GM12878 (cell line): ENCODE measurements around the gene CNDP2. TPM values are rescaled to one million over a fixed set of nuclear protein-coding genes. Genes with fewer than 3 reads are reported as not detected.

Experiments used
- ATAC-seq: fragments of 200-7000 bp; cut with Tn5 transposase; 3 replicates; pipeline ENCODE4 v1.9.1; 2020; ENCODE audit warnings: mild to moderate bottlenecking, moderate library complexity
- BruUV-seq: library from RNA; stranded (reverse); fragments of 400-500 nt; replicated peaks from 2 replicates; lab custom pipeline; 2021; lab: Mats Ljungman, UMichigan
- CTCF ChIA-PET: fragments of 300-600 bp; sonication (Branson Sonifier 250); formaldehyde crosslinking; extraction: SDS; loops from one replicate; lab custom pipeline; 2021; ENCODE audit warnings: inconsistent platforms; lab: Yijun Ruan, JAX
- POLR2A ChIA-PET: fragments of 350-600 bp; formaldehyde crosslinking; extraction: SDS; loops from one replicate; lab custom pipeline; 2021; ENCODE audit warnings: inconsistent platforms; lab: Charles Lee
- RAD21 ChIA-PET: fragments of 300-600 bp; sonication (Branson Sonifier 250); formaldehyde crosslinking; loops from one replicate; lab custom pipeline; 2023; ENCODE audit warnings: antibody characterized with exemption; ENCODE audit not compliant: unreplicated experiment; lab: Charles Lee
- SMC1A ChIA-PET: fragments of 300-600 bp; sonication (Branson Sonifier 250); formaldehyde crosslinking; loops from one replicate; lab custom pipeline; 2023; ENCODE audit not compliant: unreplicated experiment, uncharacterized antibody; lab: Charles Lee
- DNase-seq: peaks from one replicate; pipeline ENCODE4 v3.0.0-alpha.2; 2011; ENCODE audit warnings: low read depth, low spot score
- FAIRE-seq: peaks from 3 replicates; lab custom pipeline; 2011; peaks lifted over from hg19 to GRCh38; lab: Jason Lieb, UNC
- H2AFZ ChIP-seq: 2 replicates; pipeline ENCODE4 v1.6.0; 2011; ENCODE audit warnings: low read depth, low read length, control low read depth; ENCODE audit not compliant: control insufficient read depth
- H3K27ac ChIP-seq: 2 replicates; pipeline ENCODE4 v1.5.1; 2011; ENCODE audit warnings: control low read depth; ENCODE audit not compliant: control insufficient read depth, insufficient read depth
- H3K27me3 ChIP-seq, 2 experiments: replicated peaks in 1 of 2; 2 replicates each; pipeline versions ENCODE4 v1.6.0 to v1.6.1; 2011; ENCODE audit warnings: low read length in 1 of 2; ENCODE audit not compliant: control insufficient read depth in 2 of 2, insufficient read depth in 2 of 2
- H3K36me3 ChIP-seq, 2 experiments: 2 replicates each; pipeline ENCODE4 v1.5.1; 2011; ENCODE audit warnings: low read length in 1 of 2; ENCODE audit not compliant: control insufficient read depth in 2 of 2, insufficient read depth in 2 of 2
- H3K4me1 ChIP-seq: 2 replicates; pipeline ENCODE4 v1.6.1; 2011; ENCODE audit warnings: mild to moderate bottlenecking, low read length, moderate library complexity, mixed read lengths; ENCODE audit not compliant: control insufficient read depth, insufficient read depth
- H3K4me2 ChIP-seq: 2 replicates; pipeline ENCODE4 v1.6.0; 2011; ENCODE audit warnings: control low read depth; ENCODE audit not compliant: control insufficient read depth, insufficient read depth
- H3K4me3 ChIP-seq: fragments of 200-600 bp; sonication (generic); 2 replicates; pipeline ENCODE4 v1.5.1; 2016
- H3K79me2 ChIP-seq: 2 replicates; pipeline ENCODE4 v1.6.0; 2011; ENCODE audit warnings: low read length; ENCODE audit not compliant: control insufficient read depth, insufficient read depth
- H3K9ac ChIP-seq: 2 replicates; pipeline ENCODE4 v1.8.0; 2011; ENCODE audit warnings: low read length, control low read depth, mixed read lengths; ENCODE audit not compliant: control insufficient read depth, insufficient read depth
- H3K9me3 ChIP-seq: replicated peaks from 3 replicates; pipeline ENCODE4 v1.5.1; 2011; ENCODE audit warnings: mild to moderate bottlenecking, low read length; ENCODE audit not compliant: control insufficient read depth, insufficient read depth
- H4K20me1 ChIP-seq: 2 replicates; pipeline ENCODE4 v1.6.0; 2011; ENCODE audit not compliant: control insufficient read depth, insufficient read depth
- E2F8 ChIP-seq: fragments of 450-650 bp; IDR thresholded peaks from 2 replicates; pipeline ENCODE4 v1.6.1; 2018; ENCODE audit warnings: mild to moderate bottlenecking, low read depth, moderate library complexity; ENCODE audit not compliant: partially characterized antibody
- SIN3A ChIP-seq: IDR thresholded peaks from 2 replicates; pipeline ENCODE4 v1.6.1; 2012; ENCODE audit warnings: low read depth, low read length, improper control_type of control experiment
- SUPT20H ChIP-seq: IDR thresholded peaks from 2 replicates; pipeline ENCODE4 v1.6.1; 2011; ENCODE audit warnings: low read depth, mild to moderate bottlenecking, low read length, moderate library complexity, borderline replicate concordance; ENCODE audit not compliant: control insufficient read depth
- ZBED1 ChIP-seq: IDR thresholded peaks from 2 replicates; pipeline ENCODE4 v1.6.1; 2016; ENCODE audit warnings: borderline replicate concordance
- ZBTB33 ChIP-seq: fragments of 450-650 bp; IDR thresholded peaks from 2 replicates; pipeline ENCODE4 v1.6.1; 2017; ENCODE audit warnings: mild to moderate bottlenecking
- ZNF622 ChIP-seq: fragments of 450-650 bp; IDR thresholded peaks from 2 replicates; pipeline ENCODE4 v1.6.1; 2017; ENCODE audit warnings: mild to moderate bottlenecking, inconsistent platforms
- WGBS: methylation state at CpG from one replicate; pipeline ENCODE4 v1.1.6; 2016; ENCODE audit warnings: low lambda C conversion rate; ENCODE audit not compliant: insufficient replicate concordance, insufficient coverage; ENCODE audit errors: missing lambda C conversion rate; 5-methylcytosine and 5-hydroxymethylcytosine counted together
- in situ Hi-C: fragments of 300-500 bp; cut with MboI; formaldehyde crosslinking; loops from 9 replicates; pipeline ENCODE4 v1.14.3; 2018; ENCODE audit warnings: mixed read lengths
- intact Hi-C: fragments of 100-400 bp; cut with micrococcal nuclease; formaldehyde crosslinking; loops from one replicate; pipeline ENCODE4 v1.14.2; 2022; ENCODE audit not compliant: unreplicated experiment
- polyA plus RNA-seq, 11 experiments: library from polyadenylated mRNA; depleted of rRNA in 4 of 11; unstranded in 6 of 11; stranded (reverse) in 5 of 11; fragments of >200 nt; fragmentation: Nextera tagmentation in 4 of 11; fragmentation: Illumina TruSeq in 1 of 11; extraction: Ambion mirVana in 4 of 11; extraction: Trizol in 1 of 11; gene quantifications; 1 replicate in 1 of 11; 2 replicates in 10 of 11; pipeline versions ENCODE4 v1.2.1 to v1.2.3, GENCODE V29; 2011 to 2016; ENCODE audit warnings: inconsistent platforms in 2 of 11, missing spikeins in 2 of 11, low read depth in 1 of 11
- total RNA-seq, 4 experiments: library from RNA; depleted of rRNA in 3 of 4; stranded (reverse); fragments of >200 nt in 3 of 4; fragmentation: Illumina TruSeq in 1 of 4; extraction: Trizol in 1 of 4; gene quantifications; 2 replicates each; pipeline versions ENCODE4 v1.2.1 to v1.2.3, GENCODE V29; 2013 to 2021
- TF ChIP-seq, protein P1 (sequence below): IDR thresholded peaks from 2 replicates; pipeline ENCODE4 v1.6.1; 2011; ENCODE audit warnings: mild to moderate bottlenecking, low read depth, low read length, moderate library complexity; ENCODE audit not compliant: insufficient replicate concordance

Gene CNDP2
- total and polyA plus RNA-seq, 10 of the 15 experiments (the other 5 are each of a cell fraction or from before 2014, with no cell fraction given): 63.5 to 213 (median 158) TPM

- in situ Hi-C loops: no loop called here
- FAIRE-seq: no peak
Measured at GRCh38 chr18:74488354-74488753, 7.8 kb upstream of the CNDP2 start.

More at GRCh38 chr18:74488354-74488753, 7.8 kb upstream of the CNDP2 start:
- Histone ChIP-seq H3K9me3 (no peaks in the 10 kb centered on the region), H3K4me3 (no peak overlapping the region), H3K9ac (no peak overlapping the region), H3K36me3 (no peaks in the 10 kb centered on the region), H4K20me1 (no peaks in the 10 kb centered on the region), H3K79me2 (no peaks in the 10 kb centered on the region), H3K4me1 (peaks cover 13% of the 10 kb centered on the region), H2AFZ (no peak overlapping the region), H3K27me3 (no peaks in the 10 kb centered on the region), H3K4me2 (no peak overlapping the region), H3K27ac (no peak overlapping the region)
- DNase-seq: no peak
- ATAC-seq: no peak
- intact Hi-C loops: no loop called here
- ChIA-PET CTCF (no interaction called here), POLR2A (no interaction called here), SMC1A (no interaction called here), RAD21 (no interaction called here)
- 90% methylated on average over 8 of the region's 8 CpGs for WGBS
- no peak for TF ChIP-seq E2F8
- no peak for TF ChIP-seq ZBTB33
- no peak for TF ChIP-seq ZNF622
- no peak for TF ChIP-seq ZBED1
- TF ChIP-seq SUPT20H: no peak
- no peak for TF ChIP-seq SIN3A
- TF ChIP-seq, protein P1, sequence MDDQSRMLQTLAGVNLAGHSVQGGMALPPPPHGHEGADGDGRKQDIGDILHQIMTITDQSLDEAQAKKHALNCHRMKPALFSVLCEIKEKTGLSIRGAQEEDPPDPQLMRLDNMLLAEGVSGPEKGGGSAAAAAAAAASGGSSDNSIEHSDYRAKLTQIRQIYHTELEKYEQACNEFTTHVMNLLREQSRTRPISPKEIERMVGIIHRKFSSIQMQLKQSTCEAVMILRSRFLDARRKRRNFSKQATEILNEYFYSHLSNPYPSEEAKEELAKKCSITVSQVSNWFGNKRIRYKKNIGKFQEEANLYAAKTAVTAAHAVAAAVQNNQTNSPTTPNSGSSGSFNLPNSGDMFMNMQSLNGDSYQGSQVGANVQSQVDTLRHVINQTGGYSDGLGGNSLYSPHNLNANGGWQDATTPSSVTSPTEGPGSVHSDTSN: no peak
- BruUV-seq: no TSS peak
